Epithelial cell of esophagus (primary cell): ENCODE results near the gene FAM216B.
A peak's percentile ranks its signal among the peaks of the same experiment; 100 is the strongest.
"Not testable (repeated sequence)": the region's sequence is repeated elsewhere in the genome, so short reads cannot be mapped to it uniquely, and the experiment has no call there.

Experiments used
- DNase-seq: peaks from one replicate; pipeline ENCODE4 v3.0.0; 2010; ENCODE audit warnings: low read depth
- H3K4me3 ChIP-seq: 2 replicates; pipeline ENCODE4 v1.5.1; 2011; ENCODE audit warnings: mild to moderate bottlenecking, low read length, control low read depth
- TF ChIP-seq, protein P1 (sequence below): IDR thresholded peaks from 2 replicates; pipeline ENCODE4 v1.5.1; 2011; ENCODE audit warnings: low read depth, mild to moderate bottlenecking, low read length, control low read depth, inconsistent platforms; ENCODE audit not compliant: insufficient read depth; ENCODE audit errors: missing control alignments

The FAM216B gene

DNA sequence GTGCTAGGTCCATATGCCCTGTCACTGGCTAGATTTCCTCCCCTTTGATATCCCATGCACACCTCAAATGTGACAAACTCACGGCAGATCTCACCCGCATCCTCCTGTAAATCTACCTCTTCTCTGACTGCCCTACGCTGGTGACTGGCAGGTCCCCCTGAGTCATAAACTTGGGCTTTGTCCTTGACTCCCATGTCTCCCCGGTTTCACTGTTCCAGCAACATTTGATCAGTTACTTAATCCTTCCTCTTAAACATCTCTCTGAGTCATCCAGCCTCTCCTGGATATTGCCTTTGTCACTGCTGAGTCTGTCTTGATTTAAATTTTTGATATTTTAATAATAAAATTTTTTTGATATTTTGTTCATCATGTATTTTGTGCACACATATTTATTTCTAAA lies 26.5 kb downstream of the FAM216B start:
- DNase-seq = peak; percentile 93
- TF ChIP-seq, protein P1, sequence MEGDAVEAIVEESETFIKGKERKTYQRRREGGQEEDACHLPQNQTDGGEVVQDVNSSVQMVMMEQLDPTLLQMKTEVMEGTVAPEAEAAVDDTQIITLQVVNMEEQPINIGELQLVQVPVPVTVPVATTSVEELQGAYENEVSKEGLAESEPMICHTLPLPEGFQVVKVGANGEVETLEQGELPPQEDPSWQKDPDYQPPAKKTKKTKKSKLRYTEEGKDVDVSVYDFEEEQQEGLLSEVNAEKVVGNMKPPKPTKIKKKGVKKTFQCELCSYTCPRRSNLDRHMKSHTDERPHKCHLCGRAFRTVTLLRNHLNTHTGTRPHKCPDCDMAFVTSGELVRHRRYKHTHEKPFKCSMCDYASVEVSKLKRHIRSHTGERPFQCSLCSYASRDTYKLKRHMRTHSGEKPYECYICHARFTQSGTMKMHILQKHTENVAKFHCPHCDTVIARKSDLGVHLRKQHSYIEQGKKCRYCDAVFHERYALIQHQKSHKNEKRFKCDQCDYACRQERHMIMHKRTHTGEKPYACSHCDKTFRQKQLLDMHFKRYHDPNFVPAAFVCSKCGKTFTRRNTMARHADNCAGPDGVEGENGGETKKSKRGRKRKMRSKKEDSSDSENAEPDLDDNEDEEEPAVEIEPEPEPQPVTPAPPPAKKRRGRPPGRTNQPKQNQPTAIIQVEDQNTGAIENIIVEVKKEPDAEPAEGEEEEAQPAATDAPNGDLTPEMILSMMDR = no peak
- H3K4me3 ChIP-seq = no peak overlapping the region

DNA sequence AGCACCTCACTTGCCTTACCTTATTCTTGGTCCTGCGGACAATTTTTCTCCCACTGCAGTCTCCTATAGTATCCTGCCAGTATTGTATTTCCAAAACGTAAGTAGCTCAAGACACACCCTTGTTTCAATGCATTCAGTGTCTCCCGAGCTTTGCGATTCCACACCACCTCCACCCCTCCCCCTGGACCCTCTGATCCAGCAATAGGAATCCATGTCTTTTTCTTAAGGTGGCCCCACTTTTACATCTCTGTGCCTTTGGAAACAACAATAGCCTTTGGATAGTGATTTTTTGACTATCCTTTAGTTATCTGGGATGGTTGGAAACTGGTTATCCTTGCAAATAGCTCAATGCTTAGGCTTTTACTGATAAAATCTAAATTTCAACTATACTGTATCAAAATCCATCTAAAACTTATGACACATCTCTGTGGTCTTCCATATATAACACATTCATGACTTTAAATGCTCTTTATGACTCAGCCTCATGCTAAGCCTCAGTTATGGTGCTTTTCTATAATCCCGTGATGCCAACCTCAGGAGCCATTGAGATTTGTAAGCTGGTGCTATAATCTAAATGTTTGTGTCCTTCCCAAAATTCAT lies 27.1 kb downstream of the FAM216B start:
- H3K4me3 ChIP-seq = no peak overlapping the region
- no peak for DNase-seq
- TF ChIP-seq, protein P1 = no peak

DNA sequence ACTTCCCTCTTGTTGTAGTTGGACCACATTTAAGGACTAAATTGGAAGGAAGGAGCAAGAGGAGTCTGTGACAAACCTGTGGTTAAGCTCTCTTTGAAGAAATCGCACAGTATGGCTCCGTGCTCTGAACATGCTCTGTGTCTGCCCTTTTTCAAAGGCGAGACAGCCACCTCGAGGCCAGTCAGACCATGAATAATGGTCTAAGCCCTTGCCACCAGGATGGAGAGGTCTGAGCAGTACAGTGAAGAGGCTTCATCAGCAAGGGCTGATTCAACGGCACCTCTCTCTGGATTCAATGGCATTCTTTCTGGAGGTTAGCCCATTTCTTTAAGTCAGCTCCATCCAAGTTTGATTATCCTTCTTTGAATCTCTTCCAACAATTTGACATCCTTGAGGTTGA lies 30.9 kb downstream of the FAM216B start:
- no peak for DNase-seq
- TF ChIP-seq, protein P1 = no peak
- H3K4me3 ChIP-seq = no peak overlapping the region

DNA sequence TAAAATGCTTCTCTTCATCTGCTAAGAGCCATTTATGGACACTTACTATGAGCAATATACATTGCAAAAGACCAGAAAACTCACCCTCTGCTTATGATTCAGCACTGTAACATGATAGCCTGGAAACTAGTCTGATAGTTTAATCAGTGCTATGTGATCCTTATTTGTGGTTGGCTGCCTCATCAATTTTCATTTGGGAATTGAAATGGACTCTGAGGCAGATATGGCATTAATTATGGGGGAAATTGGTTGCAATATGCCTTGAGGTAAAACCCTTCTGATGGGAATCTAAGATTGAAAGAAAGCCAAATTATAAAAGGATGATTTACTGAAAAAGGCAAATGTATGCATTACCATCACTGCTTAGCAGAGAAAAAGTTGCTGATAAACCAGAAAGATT lies 33.5 kb downstream of the FAM216B start:
- H3K4me3 ChIP-seq = no peak overlapping the region
- TF ChIP-seq, protein P1 = no peak
- peak; percentile 88 for DNase-seq

DNA sequence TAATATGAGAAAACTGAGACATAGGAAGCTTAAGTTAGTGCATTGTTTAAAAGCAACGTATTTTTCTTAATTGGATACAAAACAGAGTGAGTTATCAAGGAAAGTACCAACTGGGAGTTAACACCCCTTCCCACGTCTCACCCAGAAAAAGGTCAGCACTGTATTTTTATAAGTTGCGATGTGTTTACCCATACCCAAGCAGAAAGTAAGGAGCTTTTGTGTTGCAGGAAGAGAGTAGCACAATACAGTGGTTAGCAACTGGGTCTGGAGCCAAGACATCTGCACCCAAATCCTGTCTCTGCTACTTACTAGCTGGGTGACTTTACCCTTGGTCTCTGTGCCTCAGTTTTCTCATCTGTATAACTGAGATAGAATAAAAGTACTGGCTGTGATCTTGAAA lies 34.3 kb downstream of the FAM216B start:
- no peak overlapping the region for H3K4me3 ChIP-seq
- DNase-seq = no peak
- TF ChIP-seq, protein P1 = no peak

DNA sequence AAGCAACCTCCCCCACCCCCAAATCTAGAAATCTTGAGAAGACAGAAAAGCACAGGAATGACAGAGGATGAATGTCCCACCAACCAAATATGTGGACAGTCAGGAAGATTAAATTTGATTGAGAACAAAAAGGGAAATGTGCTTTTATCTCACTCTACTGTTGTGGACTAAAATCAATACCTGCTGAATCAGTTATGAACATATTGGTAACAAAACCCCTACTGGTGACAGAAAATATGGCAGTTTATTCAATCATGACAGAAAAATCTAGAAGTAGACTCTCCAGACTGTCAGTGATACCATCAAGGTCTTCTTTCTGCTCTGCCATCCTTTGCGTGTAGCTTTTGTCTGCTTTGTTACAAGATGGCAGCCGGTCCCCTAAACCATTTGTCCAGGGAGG lies 35.2 kb downstream of the FAM216B start:
- DNase-seq = no peak
- H3K4me3 ChIP-seq = no peak overlapping the region
- TF ChIP-seq, protein P1 = no peak

DNA sequence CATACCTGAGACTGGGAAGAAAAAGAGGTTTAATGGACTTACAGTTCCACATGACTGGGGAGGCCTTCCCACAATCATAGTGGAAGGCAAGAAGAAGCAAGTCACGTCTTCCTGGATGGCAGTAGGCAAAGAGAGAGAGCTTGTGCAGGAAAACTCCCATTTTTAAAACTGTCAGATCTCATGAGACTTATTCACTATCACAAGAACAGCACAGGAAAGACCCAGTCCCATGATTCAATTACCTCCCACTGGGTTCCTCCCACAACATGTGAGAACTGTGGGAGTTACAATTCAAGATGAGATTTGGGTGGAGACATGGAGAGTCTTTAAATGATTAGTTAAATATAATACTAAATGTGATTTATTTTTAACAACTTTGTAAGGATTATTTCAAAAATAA lies 38.3 kb downstream of the FAM216B start:
- not testable (repeated sequence) for DNase-seq, H3K4me3 ChIP-seq
